K562 (cell line): Measurements from ENCODE around the gene SLC24A4. TPM values are rescaled to one million over a fixed set of nuclear protein-coding genes. Genes with fewer than 3 reads are reported as not detected.

Experiments
- ATAC-seq: fragments of 200-7000 bp; cut with Tn5 transposase; 3 replicates; pipeline ENCODE4 v1.9.1; 2020; ENCODE audit warnings: moderate library complexity
- BruUV-seq: library from RNA; stranded (reverse); fragments of 400-500 nt; replicated peaks from 2 replicates; lab custom pipeline; 2021; lab: Mats Ljungman, UMichigan
- CTCF ChIA-PET: fragments of 300-600 bp; formaldehyde crosslinking; extraction: SDS; loops from one replicate; lab custom pipeline; 2021; ENCODE audit warnings: low intra/inter-chr PET ratio; lab: Yijun Ruan, JAX
- POLR2A ChIA-PET: fragments of 300-600, 350-650 bp; sonication (Branson Sonifier 250); formaldehyde crosslinking; extraction: SDS; loops from one replicate; lab custom pipeline; 2021; ENCODE audit warnings: antibody characterized with exemption, inconsistent platforms; lab: Yijun Ruan, JAX
- DNase-seq, 4 experiments: peaks; one replicate each; pipeline versions ENCODE4 v3.0.0 to v3.0.0-alpha.2; 2011 to 2018; ENCODE audit warnings: low spot score in 3 of 4, mixed read lengths in 3 of 4; ENCODE audit errors: extremely low read depth in 1 of 4
- FAIRE-seq: peaks from 2 replicates; lab custom pipeline; 2011; peaks lifted over from hg19 to GRCh38; lab: Jason Lieb, UNC
- H2AFZ ChIP-seq: 2 replicates; pipeline ENCODE4 v1.6.0; 2011; ENCODE audit warnings: low read depth, low read length, control low read depth, inconsistent platforms
- H3K27ac ChIP-seq: fragments of 200-600 bp; 3 replicates; pipeline ENCODE4 v1.8.0; 2011; ENCODE audit warnings: low read depth, mild to moderate bottlenecking, control low read depth, inconsistent platforms, low read length, moderate library complexity, mixed read lengths; ENCODE audit errors: extremely low read depth
- H3K27me3 ChIP-seq, 2 experiments: fragments of 300-600 bp in 1 of 2; 2 replicates in 1 of 2; 3 replicates in 1 of 2; pipeline versions ENCODE4 v1.6.0 to v1.8.0; 2011; ENCODE audit warnings: inconsistent platforms in 2 of 2, low read length in 2 of 2, mild to moderate bottlenecking in 1 of 2, mixed read lengths in 1 of 2, moderate library complexity in 1 of 2; ENCODE audit not compliant: control insufficient read depth in 2 of 2, insufficient read depth in 2 of 2
- H3K36me3 ChIP-seq: fragments of 300-600 bp; 3 replicates; pipeline ENCODE4 v1.8.0; 2011; ENCODE audit warnings: mild to moderate bottlenecking, low read length, inconsistent platforms; ENCODE audit not compliant: control insufficient read depth, insufficient read depth
- H3K4me1 ChIP-seq, 2 experiments: fragments of 200-600 bp in 1 of 2; replicated peaks in 1 of 2; 2 replicates in 1 of 2; 3 replicates in 1 of 2; pipeline versions ENCODE4 v1.5.1 to v1.8.0; 2011; ENCODE audit warnings: inconsistent platforms in 2 of 2, low read length in 2 of 2, mild to moderate bottlenecking in 1 of 2, mixed read lengths in 1 of 2, moderate library complexity in 1 of 2; ENCODE audit not compliant: control insufficient read depth in 2 of 2, insufficient read depth in 2 of 2
- H3K4me2 ChIP-seq: 2 replicates; pipeline ENCODE4 v1.6.1; 2011; ENCODE audit warnings: low read length, control low read depth, inconsistent platforms, mixed read lengths; ENCODE audit not compliant: insufficient read depth
- H3K4me3 ChIP-seq: fragments of 200-600 bp; sonication (generic), shearing (Covaris generic); 2 replicates; pipeline ENCODE4 v1.5.1; 2016; ENCODE audit warnings: control low read depth, inconsistent platforms
- H3K79me2 ChIP-seq: fragments of 200-600 bp; 3 replicates; pipeline ENCODE4 v1.8.0; 2011; ENCODE audit warnings: low read length, inconsistent platforms; ENCODE audit not compliant: control insufficient read depth, insufficient read depth
- H3K9ac ChIP-seq, 2 experiments: 2 replicates each; pipeline versions ENCODE4 v1.6.0 to v1.6.1; 2011; ENCODE audit warnings: low read depth in 2 of 2, low read length in 2 of 2, control low read depth in 1 of 2, inconsistent platforms in 1 of 2, mild to moderate bottlenecking in 1 of 2, mixed read lengths in 1 of 2; ENCODE audit not compliant: insufficient read depth in 1 of 2
- H3K9me1 ChIP-seq: one replicate; pipeline ENCODE4 v1.6.0; 2011; ENCODE audit warnings: inconsistent platforms, mild to moderate bottlenecking, low read length, moderate library complexity; ENCODE audit not compliant: control insufficient read depth, insufficient read depth
- H3K9me3 ChIP-seq: replicated peaks from 2 replicates; pipeline ENCODE4 v1.5.1; 2011; ENCODE audit warnings: low read depth, low read length, inconsistent platforms; ENCODE audit not compliant: control insufficient read depth, insufficient read depth
- H4K20me1 ChIP-seq: replicated peaks from 2 replicates; pipeline ENCODE4 v1.6.1; 2011; ENCODE audit warnings: low read length, inconsistent platforms, mixed read lengths; ENCODE audit not compliant: control insufficient read depth, insufficient read depth
- FOXM1 ChIP-seq, 2 experiments: fragments of 450-650 bp in 1 of 2; sonication (generic) in 1 of 2; formaldehyde crosslinking in 1 of 2; IDR thresholded peaks; 2 replicates each; pipeline versions ENCODE4 v1.6.1 to v1.9.0; 2017 to 2022; ENCODE audit warnings: low read depth in 2 of 2, mild to moderate bottlenecking in 2 of 2, missing genetic modification reagents in 1 of 2, moderate library complexity in 1 of 2
- GTF3C2 ChIP-seq: IDR thresholded peaks from 3 replicates; pipeline ENCODE4 v1.6.1; 2011; ENCODE audit warnings: borderline replicate concordance, mild to moderate bottlenecking, moderate library complexity; ENCODE audit not compliant: insufficient read length; ENCODE audit errors: extremely low read depth
- NFYB ChIP-seq: IDR thresholded peaks from 2 replicates; pipeline ENCODE4 v1.6.1; 2011; ENCODE audit warnings: mild to moderate bottlenecking, moderate library complexity; ENCODE audit not compliant: insufficient read length; ENCODE audit errors: extremely low read depth
- PHF8 ChIP-seq: fragments of 200-600 bp; sonication (generic); IDR thresholded peaks from 2 replicates; pipeline ENCODE4 v1.6.1; 2012; ENCODE audit warnings: mixed run types, mild to moderate bottlenecking, inconsistent platforms, low read length, moderate library complexity, borderline replicate concordance
- SNAPC5 ChIP-seq: fragments of 250-450 bp; sonication (Bioruptor Pico); IDR thresholded peaks from 2 replicates; pipeline ENCODE4 v1.8.0; 2021; ENCODE audit warnings: moderate library complexity, mild to moderate bottlenecking, inconsistent platforms
- SRF ChIP-seq, 2 experiments: fragments of 250-450, 450-650 bp in 1 of 2; sonication (Bioruptor Pico) in 1 of 2; sonication (generic) in 1 of 2; formaldehyde crosslinking; IDR thresholded peaks; 2 replicates each; pipeline versions ENCODE4 v1.5.0 to v1.5.1; 2020 to 2022; ENCODE audit warnings: mild to moderate bottlenecking in 1 of 2, missing genetic modification reagents in 1 of 2
- ZNF143 ChIP-seq: sonication (generic); formaldehyde crosslinking; IDR thresholded peaks from 2 replicates; pipeline ENCODE4 v1.9.0; 2022; ENCODE audit warnings: mild to moderate bottlenecking, missing genetic modification reagents
- ZNF583 ChIP-seq: fragments of 250-450 bp; sonication (Bioruptor Pico); IDR thresholded peaks from 2 replicates; pipeline ENCODE4 v1.4.0; 2020
- ZNF644 ChIP-seq: fragments of 200-800 bp; sonication (Bioruptor generic); IDR thresholded peaks from 2 replicates; pipeline ENCODE4 v1.6.1; 2016; ENCODE audit warnings: low read depth, missing genetic modification characterization, missing compliant biosample characterization
- WGBS: fragments of 100-300 bp; shearing (Covaris generic); methylation state at CpG from one replicate; pipeline ENCODE4 v1.1.6; 2016; ENCODE audit warnings: low coverage, mixed read lengths; ENCODE audit not compliant: insufficient coverage; ENCODE audit errors: missing lambda C conversion rate; 5-methylcytosine and 5-hydroxymethylcytosine counted together
- in situ Hi-C: fragments of 300-500 bp; cut with MboI; formaldehyde crosslinking; loops from 4 replicates; pipeline ENCODE4 v1.15.0; 2018; ENCODE audit warnings: inconsistent platforms, mixed read lengths
- intact Hi-C: fragments of 100-400 bp; cut with micrococcal nuclease; formaldehyde crosslinking; loops from 2 replicates; pipeline ENCODE4 v1.14.2; 2022
- polyA plus RNA-seq, 8 experiments: library from polyadenylated mRNA; depleted of rRNA in 4 of 8; stranded (reverse) in 5 of 8; unstranded in 3 of 8; fragments of >200 nt; fragmentation: Nextera tagmentation in 2 of 8; fragmentation: Illumina TruSeq in 1 of 8; extraction: Ambion mirVana in 2 of 8; extraction: Trizol in 1 of 8; gene quantifications; 2 replicates each; pipeline versions ENCODE4 v1.2.1 to v1.2.3, GENCODE V29; 2011 to 2014; ENCODE audit warnings: inconsistent platforms in 1 of 8, missing spikeins in 1 of 8
- total RNA-seq, 7 experiments: library from RNA; depleted of rRNA in 6 of 7; stranded (reverse); fragments of >200 nt in 6 of 7; fragmentation: Illumina TruSeq in 2 of 7; extraction: Trizol in 2 of 7; gene quantifications; 2 replicates each; pipeline versions ENCODE4 v1.2.1 to v1.2.3, GENCODE V29; 2011 to 2021; ENCODE audit warnings: low replicate concordance in 1 of 7
- TF ChIP-seq, protein P1 (sequence below): IDR thresholded peaks from 2 replicates; pipeline ENCODE4 v1.6.1; 2012; ENCODE audit warnings: low read depth, low read length, improper control_type of control experiment, borderline replicate concordance
- TF ChIP-seq, protein P2 (sequence below): fragments of 250-450 bp; sonication (Bioruptor Pico); IDR thresholded peaks from 2 replicates; pipeline ENCODE4 v1.5.0; 2022; ENCODE audit warnings: mild to moderate bottlenecking
- TF ChIP-seq, protein P3 (sequence below): fragments of 450-650 bp; formaldehyde crosslinking; IDR thresholded peaks from 2 replicates; pipeline ENCODE4 v1.4.0; 2020; ENCODE audit warnings: mild to moderate bottlenecking

The SLC24A4 gene
- total and polyA plus RNA-seq, 9 of the 15 experiments (the other 6 are each of a cell fraction or from before 2014, with no cell fraction given), result not detected

DNA sequence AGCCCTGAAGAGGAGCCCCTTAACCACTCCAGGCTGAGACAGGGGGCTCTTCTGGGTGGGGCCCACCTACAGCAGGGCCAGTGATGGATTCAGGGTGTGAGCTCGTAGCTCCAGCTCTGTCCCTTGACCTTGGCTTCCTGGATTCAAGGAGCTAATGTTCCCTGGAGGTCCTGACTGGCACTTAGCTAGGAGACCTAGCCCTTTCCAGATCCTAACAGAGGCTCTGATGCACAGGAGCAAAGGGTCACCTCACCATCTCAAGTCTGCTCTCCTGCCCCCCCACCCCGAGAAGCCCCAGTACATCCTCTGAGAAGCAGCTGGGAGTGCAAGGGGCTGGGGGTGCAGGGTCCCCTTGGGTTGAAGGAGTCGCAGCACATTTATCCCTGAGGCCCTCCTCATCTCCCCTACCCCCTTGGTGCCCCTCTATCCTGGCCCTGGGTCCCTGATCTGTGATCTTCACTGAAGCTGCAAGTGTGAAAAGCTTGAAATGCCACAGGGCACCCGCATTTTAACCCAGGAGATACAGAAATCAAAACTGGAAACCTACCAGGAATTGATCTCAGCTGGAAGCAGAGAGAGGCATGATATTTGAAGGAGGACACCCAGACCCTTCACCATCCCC, 193.5 kb downstream of the SLC24A4 start:
- no peaks in the 10 kb centered on the region for H4K20me1 ChIP-seq
- H3K36me3 ChIP-seq, result no peaks in the 10 kb centered on the region
- H3K9me1 ChIP-seq, result no peaks in the 10 kb centered on the region
- ATAC-seq (no peak), DNase-seq (no peak), FAIRE-seq (no peak)
- ChIA-PET CTCF (no interaction called here), POLR2A (interaction anchor here (0.7 kb wide), 1 partner anchor 12 kb away, joined by 3 read pairs; no protein-coding TSS in a partner anchor)
- H3K27ac ChIP-seq, result no peak overlapping the region
- BruUV-seq, result no TSS peak
- no peaks in the 10 kb centered on the region for H3K79me2 ChIP-seq
- no peaks in the 10 kb centered on the region for H3K9me3 ChIP-seq
- peaks cover 3 to 39% of the 10 kb centered on the region in 2 experiments; a peak in 4 of 5 replicates for H3K27me3 ChIP-seq
- in situ Hi-C loops (no loop called here), intact Hi-C loops (no loop called here)
- H3K4me1 ChIP-seq, result peaks cover 0 to 8% of the 10 kb centered on the region in 2 experiments; a peak in 2 of 5 replicates
- H3K4me2 ChIP-seq, result no peak overlapping the region
- no peak overlapping the region for H2AFZ ChIP-seq
- H3K9ac ChIP-seq, result no peak overlapping the region
- no peak overlapping the region for H3K4me3 ChIP-seq
- 0% methylated on average over 2 of the region's 4 CpGs for WGBS
- TF ChIP-seq, protein P1, sequence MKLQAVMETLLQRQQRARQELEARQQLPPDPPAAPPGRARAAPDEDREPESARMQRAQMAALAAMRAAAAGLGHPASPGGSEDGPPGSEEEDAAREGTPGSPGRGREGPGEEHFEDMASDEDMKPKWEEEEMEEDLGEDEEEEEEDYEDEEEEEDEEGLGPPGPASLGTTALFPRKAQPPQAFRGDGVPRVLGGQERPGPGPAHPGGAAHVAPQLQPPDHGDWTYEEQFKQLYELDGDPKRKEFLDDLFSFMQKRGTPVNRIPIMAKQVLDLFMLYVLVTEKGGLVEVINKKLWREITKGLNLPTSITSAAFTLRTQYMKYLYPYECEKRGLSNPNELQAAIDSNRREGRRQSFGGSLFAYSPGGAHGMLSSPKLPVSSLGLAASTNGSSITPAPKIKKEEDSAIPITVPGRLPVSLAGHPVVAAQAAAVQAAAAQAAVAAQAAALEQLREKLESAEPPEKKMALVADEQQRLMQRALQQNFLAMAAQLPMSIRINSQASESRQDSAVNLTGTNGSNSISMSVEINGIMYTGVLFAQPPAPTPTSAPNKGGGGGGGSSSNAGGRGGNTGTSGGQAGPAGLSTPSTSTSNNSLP, result no peak
- TF ChIP-seq SRF (CRISPR knock-in tag; IDR thresholded peaks at IDR 0.05), result no peak
- TF ChIP-seq, protein P2, sequence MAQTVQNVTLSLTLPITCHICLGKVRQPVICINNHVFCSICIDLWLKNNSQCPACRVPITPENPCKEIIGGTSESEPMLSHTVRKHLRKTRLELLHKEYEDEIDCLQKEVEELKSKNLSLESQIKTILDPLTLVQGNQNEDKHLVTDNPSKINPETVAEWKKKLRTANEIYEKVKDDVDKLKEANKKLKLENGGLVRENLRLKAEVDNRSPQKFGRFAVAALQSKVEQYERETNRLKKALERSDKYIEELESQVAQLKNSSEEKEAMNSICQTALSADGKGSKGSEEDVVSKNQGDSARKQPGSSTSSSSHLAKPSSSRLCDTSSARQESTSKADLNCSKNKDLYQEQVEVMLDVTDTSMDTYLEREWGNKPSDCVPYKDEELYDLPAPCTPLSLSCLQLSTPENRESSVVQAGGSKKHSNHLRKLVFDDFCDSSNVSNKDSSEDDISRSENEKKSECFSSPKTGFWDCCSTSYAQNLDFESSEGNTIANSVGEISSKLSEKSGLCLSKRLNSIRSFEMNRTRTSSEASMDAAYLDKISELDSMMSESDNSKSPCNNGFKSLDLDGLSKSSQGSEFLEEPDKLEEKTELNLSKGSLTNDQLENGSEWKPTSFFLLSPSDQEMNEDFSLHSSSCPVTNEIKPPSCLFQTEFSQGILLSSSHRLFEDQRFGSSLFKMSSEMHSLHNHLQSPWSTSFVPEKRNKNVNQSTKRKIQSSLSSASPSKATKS, result no peak
- no peak for TF ChIP-seq ZNF583 (CRISPR knock-in tag)
- no peak for TF ChIP-seq GTF3C2
- TF ChIP-seq FOXM1 (IDR thresholded peaks at IDR 0.05; ENCODE audit: low read depth), result no peak
- no peak for TF ChIP-seq FOXM1 (CRISPR knock-in tag; IDR thresholded peaks at IDR 0.05; ENCODE audit: low read depth)
- no peak for TF ChIP-seq PHF8
- TF ChIP-seq, protein P3, sequence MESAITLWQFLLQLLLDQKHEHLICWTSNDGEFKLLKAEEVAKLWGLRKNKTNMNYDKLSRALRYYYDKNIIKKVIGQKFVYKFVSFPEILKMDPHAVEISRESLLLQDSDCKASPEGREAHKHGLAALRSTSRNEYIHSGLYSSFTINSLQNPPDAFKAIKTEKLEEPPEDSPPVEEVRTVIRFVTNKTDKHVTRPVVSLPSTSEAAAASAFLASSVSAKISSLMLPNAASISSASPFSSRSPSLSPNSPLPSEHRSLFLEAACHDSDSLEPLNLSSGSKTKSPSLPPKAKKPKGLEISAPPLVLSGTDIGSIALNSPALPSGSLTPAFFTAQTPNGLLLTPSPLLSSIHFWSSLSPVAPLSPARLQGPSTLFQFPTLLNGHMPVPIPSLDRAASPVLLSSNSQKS (CRISPR knock-in tag), result no peak
- TF ChIP-seq NFYB, result no peak
- no peak for TF ChIP-seq SNAPC5
- no peak for TF ChIP-seq ZNF644 (tag)
- no peak for TF ChIP-seq ZNF143
